RWPE1 (cell line): ENCODE measurements around the gene COX7B2.

Experiments
- CTCF ChIA-PET: fragments of 350-600 bp; sonication (Branson Sonifier 250); formaldehyde crosslinking; extraction: SDS; loops from one replicate; lab custom pipeline; 2021; lab: Yijun Ruan, JAX
- POLR2A ChIA-PET: fragments of 400-600 bp; formaldehyde crosslinking; extraction: SDS; loops from one replicate; lab custom pipeline; 2020; ENCODE audit warnings: antibody characterized with exemption; ENCODE audit not compliant: low non-redundant PET; lab: Yijun Ruan, JAX
- DNase-seq: peaks from one replicate; pipeline ENCODE4 v3.0.0; 2012; ENCODE audit warnings: low spot score
- H3K27ac ChIP-seq: fragments of 450-650 bp; 2 replicates; pipeline ENCODE4 v1.5.1; 2017
- CTCF ChIP-seq: fragments of 450-650 bp; conservative IDR thresholded peaks from 2 replicates; pipeline ENCODE4 v1.5.1; 2017; ENCODE audit warnings: low read depth, mild to moderate bottlenecking

COX7B2 gene

GRCh38 chr4:46909078-46909477, at the start of gene COX7B2:
Gene COX7B2 (minus strand): TSS chr4:46909245. CDS start chr4:46735192, 174,053 bp downstream.
- TF ChIP-seq CTCF = no peak
- no peak for DNase-seq
- no peak within 1 kb of the TSS for H3K27ac ChIP-seq
- ChIA-PET POLR2A (no interaction called here), CTCF (no interaction called here)

- TF ChIP-seq CTCF = no peak
- CTCF ChIA-PET = no interaction called here
- POLR2A ChIA-PET = no interaction called here
- no peak for DNase-seq
- no peak overlapping the region for H3K27ac ChIP-seq
Observed at GRCh38 chr4:46956451-46956850, 47.4 kb upstream of the COX7B2 start.

GRCh38 chr4:46955601-46956000, 46.6 kb upstream of the COX7B2 start:
- no peak for DNase-seq
- ChIA-PET POLR2A (no interaction called here), CTCF (no interaction called here)
- TF ChIP-seq CTCF = no peak
- H3K27ac ChIP-seq = no peak overlapping the region

- TF ChIP-seq CTCF = no peak
- ChIA-PET POLR2A (no interaction called here), CTCF (no interaction called here)
- no peak overlapping the region for H3K27ac ChIP-seq
- no peak for DNase-seq
Observed at GRCh38 chr4:46954643-46955042, 45.6 kb upstream of the COX7B2 start.

- no peak overlapping the region for H3K27ac ChIP-seq
- ChIA-PET CTCF (no interaction called here), POLR2A (no interaction called here)
- DNase-seq = no peak
- TF ChIP-seq CTCF = no peak
Observed at GRCh38 chr4:46953564-46953963, 44.5 kb upstream of the COX7B2 start.

GRCh38 chr4:46952451-46952850, 43.4 kb upstream of the COX7B2 start:
- H3K27ac ChIP-seq = no peak overlapping the region
- ChIA-PET POLR2A (no interaction called here), CTCF (no interaction called here)
- no peak for DNase-seq
- no peak for TF ChIP-seq CTCF

GRCh38 chr4:46950826-46951225, 41.8 kb upstream of the COX7B2 start:
- ChIA-PET POLR2A (no interaction called here), CTCF (interaction anchor here (0.6 kb wide), 1 partner anchor 143 kb away, joined by 4 read pairs; no protein-coding TSS in a partner anchor)
- no peak for TF ChIP-seq CTCF
- no peak for DNase-seq
- H3K27ac ChIP-seq = no peak overlapping the region
